CD4-positive, alpha-beta memory T cell (primary cell): ENCODE results near the gene TMC3. TPM values are rescaled to one million over a fixed set of nuclear protein-coding genes. Genes with fewer than 3 reads are reported as not detected.

ENCODE experiments used
- CTCF ChIA-PET: fragments of 350-600 bp; sonication (Branson Sonifier 250); formaldehyde crosslinking; loops from one replicate; lab custom pipeline; 2021; ENCODE audit warnings: inconsistent platforms; ENCODE audit not compliant: partially characterized antibody; lab: Charles Lee
- POLR2A ChIA-PET: fragments of 350-600 bp; sonication (Branson Sonifier 250); formaldehyde crosslinking; loops from one replicate; lab custom pipeline; 2021; ENCODE audit not compliant: partially characterized antibody; lab: Charles Lee
- DNase-seq, 5 donors: peaks; one replicate each; pipeline versions ENCODE4 v3.0.0 to v3.0.0-alpha.2; 2020 to 2022; ENCODE audit warnings: mixed read lengths in 1 of 5
- H3K27ac ChIP-seq: one replicate; pipeline ENCODE4 v1.7.0; 2013; ENCODE audit warnings: low read depth, low read length
- H3K27me3 ChIP-seq: 2 replicates; pipeline ENCODE4 v1.7.0; 2013; ENCODE audit warnings: mild to moderate bottlenecking, low read length, moderate library complexity; ENCODE audit not compliant: insufficient read depth
- H3K36me3 ChIP-seq: 2 replicates; pipeline ENCODE4 v1.7.0; 2013; ENCODE audit warnings: mild to moderate bottlenecking, low read length, moderate library complexity; ENCODE audit not compliant: insufficient read depth
- H3K4me1 ChIP-seq: 2 replicates; pipeline ENCODE4 v1.7.0; 2013; ENCODE audit warnings: mild to moderate bottlenecking, low read length, moderate library complexity; ENCODE audit not compliant: insufficient read depth
- H3K4me3 ChIP-seq, 2 donors: one replicate each; pipeline ENCODE4 v1.7.0; 2013; ENCODE audit warnings: low read length in 2 of 2, mild to moderate bottlenecking in 1 of 2
- H3K9me3 ChIP-seq, 2 donors: one replicate each; pipeline ENCODE4 v1.7.0; 2013; ENCODE audit warnings: low read length in 2 of 2, control low read depth in 1 of 2; ENCODE audit not compliant: control insufficient read depth in 1 of 2
- H3K27ac Mint-ChIP-seq, 7 donors: one replicate each; pipeline ENCODE4 v1.8.0; 2020 to 2021; ENCODE audit warnings: mixed read lengths in 7 of 7, mild to moderate bottlenecking in 6 of 7, inconsistent platforms in 3 of 7, moderate library complexity in 3 of 7
- H3K27me3 Mint-ChIP-seq, 2 donors: one replicate each; pipeline ENCODE4 v1.8.0; 2020 to 2021; ENCODE audit warnings: mixed read lengths in 2 of 2
- H3K36me3 Mint-ChIP-seq, 2 donors: one replicate each; pipeline ENCODE4 v1.8.0; 2020 to 2021; ENCODE audit warnings: mixed read lengths in 2 of 2, inconsistent platforms in 1 of 2, mild to moderate bottlenecking in 1 of 2
- H3K4me1 Mint-ChIP-seq, 4 donors: one replicate each; pipeline ENCODE4 v1.8.0; 2020 to 2021; ENCODE audit warnings: mixed read lengths in 4 of 4, mild to moderate bottlenecking in 1 of 4
- H3K4me3 Mint-ChIP-seq, 8 donors: one replicate each; pipeline ENCODE4 v1.8.0; 2020 to 2021; ENCODE audit warnings: mixed read lengths in 8 of 8, mild to moderate bottlenecking in 7 of 8, moderate library complexity in 6 of 8, inconsistent platforms in 3 of 8
- H3K9me3 Mint-ChIP-seq, 8 donors: one replicate each; pipeline ENCODE4 v1.8.0; 2020 to 2021; ENCODE audit warnings: mixed read lengths in 8 of 8, mild to moderate bottlenecking in 5 of 8, inconsistent platforms in 3 of 8, moderate library complexity in 1 of 8
- intact Hi-C: fragments of 100-400 bp; cut with micrococcal nuclease; formaldehyde crosslinking; loops from one replicate; pipeline ENCODE4 v1.15.1; 2023
- polyA plus RNA-seq, 2 donors: library from polyadenylated mRNA; unstranded; fragments of 300-500 nt; fragmentation: Illumina TruSeq; gene quantifications; one replicate each; pipeline ENCODE4 v1.2.3, GENCODE V29; 2021
- total RNA-seq, 2 experiments: library from RNA; stranded (reverse); gene quantifications; one replicate each; pipeline ENCODE4 v1.2.3, GENCODE V29; 2021

Gene TMC3
- total and polyA plus RNA-seq, 4 experiments from 2014 or later, result 0.05 TPM; not detected in 3

DNA sequence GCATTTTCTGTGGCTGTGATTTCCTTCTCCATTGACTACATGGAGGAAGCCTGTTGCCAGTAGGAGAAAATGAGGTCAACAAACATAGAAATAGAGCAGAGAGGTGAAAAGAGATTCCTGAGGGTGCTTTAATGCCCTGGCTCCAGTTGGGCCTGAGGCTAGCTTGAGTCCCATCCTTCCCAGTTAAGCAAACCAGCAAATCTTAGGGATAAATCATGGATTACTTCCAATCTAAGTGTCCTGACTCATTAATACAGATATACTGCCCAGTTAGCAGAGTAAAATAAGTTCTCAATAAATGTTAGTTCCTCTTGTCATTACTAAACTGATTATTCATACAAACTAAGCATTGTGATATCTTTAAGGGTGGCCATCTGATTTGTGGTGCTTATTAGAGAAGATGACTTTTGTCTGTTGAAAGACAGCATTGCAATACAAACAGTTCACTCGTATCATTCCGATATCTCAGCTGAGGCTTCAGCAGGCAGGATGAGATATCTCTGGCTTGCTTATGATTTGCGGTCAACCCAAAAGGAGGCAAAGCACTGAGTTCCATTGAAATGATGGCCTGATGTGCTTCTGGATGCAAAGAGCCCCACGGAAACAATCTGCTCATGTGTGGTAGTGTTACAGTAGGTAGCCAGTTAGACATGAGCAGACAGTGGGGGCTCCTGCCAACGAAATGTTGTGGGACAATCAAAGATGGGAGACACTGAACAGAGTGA lies 43.5 kb downstream of the TMC3 start:
- DNase-seq, result no peak
- Mint-ChIP-seq H3K36me3 (no peaks in the 10 kb centered on the region), H3K9me3 (no peaks in the 10 kb centered on the region), H3K4me3 (no peak overlapping the region), H3K4me1 (peaks cover 0 to 2% (median 0%) of the 10 kb centered on the region in 4 donors), H3K27ac (peak overlapping the region in 1 of 7 donors; percentile 70), H3K27me3 (no peaks in the 10 kb centered on the region)
- no peaks in the 10 kb centered on the region for H3K4me1 ChIP-seq
- H3K9me3 ChIP-seq, result no peaks in the 10 kb centered on the region
- POLR2A ChIA-PET, result no interaction called here
- H3K27me3 ChIP-seq, result no peaks in the 10 kb centered on the region
- intact Hi-C loops, result loop anchor here (10.0 kb wide), 2 partner anchors 64 to 176 kb away; no protein-coding TSS in a partner anchor
- no peak overlapping the region for H3K4me3 ChIP-seq
- no peak overlapping the region for H3K27ac ChIP-seq
- H3K36me3 ChIP-seq, result no peaks in the 10 kb centered on the region
- CTCF ChIA-PET, result interaction anchor here (1.2 to 1.8 kb wide), 3 partner anchors 27 to 79 kb away, joined by 3 to 7 read pairs (median 4); no protein-coding TSS in a partner anchor

DNA sequence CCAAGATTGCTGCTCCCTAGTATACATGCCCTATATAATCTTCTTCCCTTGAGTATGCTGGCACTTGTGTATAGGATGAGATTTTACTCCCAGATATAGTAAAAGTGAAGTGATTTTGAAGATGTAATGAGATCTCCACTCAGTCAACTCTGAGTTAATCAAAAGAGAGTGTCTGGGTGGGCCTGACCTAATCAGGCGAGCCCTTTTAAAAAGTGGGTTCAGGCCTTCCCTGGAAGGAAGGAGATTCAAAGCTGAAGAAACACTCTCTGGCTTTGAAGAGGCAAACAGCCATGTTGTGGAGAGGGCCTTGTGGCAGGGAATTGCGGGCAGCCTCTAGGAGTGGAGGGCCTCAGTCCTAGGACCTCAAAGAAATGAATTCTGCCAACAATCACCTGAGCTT lies 44.6 kb downstream of the TMC3 start:
- no peak for DNase-seq
- Histone ChIP-seq H3K36me3 (no peaks in the 10 kb centered on the region), H3K9me3 (no peaks in the 10 kb centered on the region), H3K27me3 (no peaks in the 10 kb centered on the region), H3K4me3 (no peak overlapping the region), H3K27ac (no peak overlapping the region), H3K4me1 (peaks cover 10% of the 10 kb centered on the region)
- Mint-ChIP-seq H3K36me3 (peaks cover 0 to under 1% of the 10 kb centered on the region in 2 donors), H3K27me3 (no peaks in the 10 kb centered on the region), H3K9me3 (no peaks in the 10 kb centered on the region), H3K27ac (peak overlapping the region in 1 of 7 donors; percentile 8), H3K4me1 (peaks cover 5 to 9% (median 6%) of the 10 kb centered on the region in 4 donors), H3K4me3 (no peak overlapping the region)
- intact Hi-C loops, result no loop called here
- ChIA-PET POLR2A (no interaction called here), CTCF (interaction anchor here (1.2 kb wide), 1 partner anchor 81 kb away, joined by 4 read pairs; no protein-coding TSS in a partner anchor)

DNA sequence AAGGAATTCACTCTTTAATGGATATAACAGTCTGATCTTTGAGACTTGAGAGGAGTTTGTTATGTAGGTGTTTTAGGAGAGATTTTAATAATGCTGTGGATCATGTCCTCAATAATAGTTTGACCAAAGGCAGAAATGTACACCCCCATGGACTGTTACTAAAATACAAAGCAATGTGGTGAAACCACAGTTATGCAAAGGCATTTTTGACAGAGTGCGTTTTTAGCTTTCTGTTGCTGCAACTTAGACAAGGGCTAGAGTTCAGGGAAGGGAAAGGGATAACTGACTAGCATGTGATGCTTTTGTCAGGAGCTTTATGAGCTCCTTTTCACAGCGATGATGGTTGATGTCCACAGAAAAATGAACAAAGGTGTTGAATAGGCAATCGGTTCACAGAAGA lies 46.5 kb downstream of the TMC3 start:
- intact Hi-C loops, result no loop called here
- no peak for DNase-seq
- CTCF ChIA-PET, result interaction anchor here (0.7 to 2.3 kb wide), 5 partner anchors 10 to 61 kb away, joined by 3 to 19 read pairs (median 3); no protein-coding TSS in a partner anchor
- Mint-ChIP-seq H3K36me3 (peaks cover 0 to 9% of the 10 kb centered on the region in 2 donors), H3K27me3 (no peaks in the 10 kb centered on the region), H3K9me3 (peaks cover 0 to 2% (median 0%) of the 10 kb centered on the region in 8 donors), H3K4me1 (peaks cover 15 to 23% (median 19%) of the 10 kb centered on the region in 4 donors), H3K27ac (no peak overlapping the region), H3K4me3 (no peak overlapping the region)
- Histone ChIP-seq H3K27me3 (no peaks in the 10 kb centered on the region), H3K27ac (no peak overlapping the region), H3K9me3 (no peaks in the 10 kb centered on the region), H3K4me3 (no peak overlapping the region), H3K4me1 (peaks cover 25% of the 10 kb centered on the region), H3K36me3 (no peaks in the 10 kb centered on the region)
- POLR2A ChIA-PET, result interaction anchor here (0.7 to 8.3 kb wide), 6 partner anchors 10 to 52 kb away, joined by 3 to 116 read pairs (median 4); no protein-coding TSS in a partner anchor

DNA sequence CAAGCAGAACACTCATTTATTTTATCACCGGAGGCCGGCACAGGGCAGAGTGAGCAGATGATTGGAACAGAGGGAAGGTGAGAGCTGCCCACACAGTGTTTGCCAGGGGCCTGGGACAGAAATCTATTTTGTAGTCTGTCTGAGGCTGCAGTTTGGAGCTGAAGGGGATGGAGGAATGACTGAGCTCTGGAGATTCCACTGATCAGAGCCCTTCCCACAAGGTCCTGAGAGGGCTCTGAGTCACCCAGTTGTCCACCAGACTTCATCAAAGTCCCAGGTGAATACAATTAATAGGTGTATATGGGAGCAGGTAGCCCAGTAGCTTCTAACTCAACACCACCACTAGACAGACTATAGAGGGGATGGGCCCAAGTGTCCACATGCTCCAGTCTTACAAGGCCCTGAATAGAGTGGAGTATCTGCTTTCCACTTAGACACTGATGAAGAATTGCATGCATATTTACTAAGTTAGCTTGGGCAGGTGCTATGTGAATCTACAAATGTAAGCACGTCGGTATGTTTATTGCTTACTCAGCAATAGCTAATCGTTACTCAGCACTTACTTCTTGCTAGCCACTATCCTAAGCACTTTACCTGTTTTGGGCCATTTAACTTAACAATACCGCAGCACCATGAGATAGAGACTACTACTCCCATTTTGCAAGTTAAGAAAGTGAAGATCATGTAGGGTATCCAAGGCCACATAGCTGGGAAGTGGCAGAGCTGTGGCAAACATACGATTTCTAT lies 47.4 kb downstream of the TMC3 start:
- Histone ChIP-seq H3K4me3 (no peak overlapping the region), H3K4me1 (peaks cover 29% of the 10 kb centered on the region), H3K36me3 (no peaks in the 10 kb centered on the region), H3K27me3 (no peaks in the 10 kb centered on the region), H3K9me3 (no peaks in the 10 kb centered on the region), H3K27ac (no peak overlapping the region)
- H3K27me3 Mint-ChIP-seq, result no peaks in the 10 kb centered on the region
- POLR2A ChIA-PET, result interaction anchor here (0.8 to 8.3 kb wide), 8 partner anchors 18 to 51 kb away, joined by 3 to 116 read pairs (median 4); no protein-coding TSS in a partner anchor
- H3K36me3 Mint-ChIP-seq, result peaks cover 0 to 11% of the 10 kb centered on the region in 2 donors
- CTCF ChIA-PET, result interaction anchor here (0.7 to 2.3 kb wide), 6 partner anchors 10 to 60 kb away, joined by 3 to 19 read pairs (median 4); no protein-coding TSS in a partner anchor
- peaks cover 0 to 2% (median 0%) of the 10 kb centered on the region in 8 donors for H3K9me3 Mint-ChIP-seq
- intact Hi-C loops, result no loop called here
- peaks cover 19 to 30% (median 24%) of the 10 kb centered on the region in 4 donors for H3K4me1 Mint-ChIP-seq
- no peak overlapping the region for H3K4me3 Mint-ChIP-seq
- no peak for DNase-seq
- no peak overlapping the region for H3K27ac Mint-ChIP-seq

DNA sequence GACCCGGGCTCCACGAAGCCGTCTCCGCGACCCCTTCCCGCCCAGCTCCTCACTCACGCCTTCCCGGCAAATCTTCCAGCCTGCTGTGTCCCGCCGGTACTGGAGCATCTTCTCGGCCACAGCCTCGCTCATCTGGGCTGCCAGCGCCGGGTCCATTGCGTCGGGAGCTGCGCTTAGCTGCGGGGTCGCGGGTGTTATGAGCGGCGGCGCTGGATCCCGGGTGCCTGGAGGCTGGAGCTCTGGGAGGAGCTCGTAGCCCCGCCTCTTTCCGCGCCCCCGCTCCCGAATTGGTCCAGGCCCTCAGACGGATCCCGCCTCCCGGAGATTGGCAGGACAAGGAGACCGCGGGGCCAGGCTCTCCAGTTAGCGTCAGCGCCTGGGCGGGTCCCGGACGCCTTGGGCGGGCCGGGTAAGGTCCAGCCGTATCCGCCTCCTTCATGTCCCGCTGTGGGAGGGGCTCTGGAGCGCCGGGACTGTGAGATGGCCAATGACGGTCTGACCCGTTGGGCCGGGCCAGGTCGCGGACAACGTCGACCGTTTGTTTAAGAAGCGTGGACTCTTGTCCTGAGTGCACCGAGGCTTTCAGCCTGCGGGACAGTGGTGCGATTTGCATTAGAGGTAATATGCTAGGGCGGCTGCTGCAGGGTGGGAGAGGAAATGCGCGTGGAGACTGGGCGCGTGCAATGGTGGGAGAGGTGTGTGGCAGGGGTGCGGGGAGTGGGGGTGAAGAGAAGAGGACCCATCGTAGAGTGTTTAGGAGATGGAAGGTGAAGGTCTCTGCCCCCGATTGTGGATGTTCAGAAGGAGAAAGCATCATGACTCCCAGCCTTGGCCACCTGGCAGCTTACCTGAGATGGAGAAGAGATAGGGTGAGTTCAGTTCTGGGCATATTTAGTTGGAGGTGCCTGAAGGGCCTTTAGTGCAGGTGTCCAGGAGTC lies 49.8 kb downstream of the TMC3 start, which contains the start of gene STARD5:
Gene STARD5, minus strand, starts transcription at position 198 of the 938 bp plus-strand sequence. Its CDS starts 42 bp downstream, at position 156.
- Mint-ChIP-seq H3K9me3 (peaks cover 0 to 2% (median 0%) of the 10 kb centered on the region in 8 donors), H3K27ac (peak within 1 kb of the TSS; percentile 83 to 97 (median 94)), H3K27me3 (no peaks in the 10 kb centered on the region), H3K4me3 (peak within 1 kb of the TSS; percentile 92 to 99 (median 96)), H3K4me1 (peaks cover 19 to 33% (median 25%) of the 10 kb centered on the region in 4 donors), H3K36me3 (peaks cover 0 to 18% of the 10 kb centered on the region in 2 donors)
- Histone ChIP-seq H3K9me3 (no peaks in the 10 kb centered on the region), H3K4me3 (peak within 1 kb of the TSS; percentile 76 to 87), H3K4me1 (peaks cover 29% of the 10 kb centered on the region), H3K27ac (peak within 1 kb of the TSS; percentile 55), H3K27me3 (no peaks in the 10 kb centered on the region), H3K36me3 (no peaks in the 10 kb centered on the region)
- CTCF ChIA-PET, result interaction anchor here (0.6 to 2.9 kb wide), 11 partner anchors 13 to 61 kb away, joined by 3 to 16 read pairs (median 3); no protein-coding TSS in a partner anchor
- POLR2A ChIA-PET, result interaction anchor here (0.6 to 8.3 kb wide), 13 partner anchors 9 to 52 kb away, joined by 3 to 116 read pairs (median 4); no protein-coding TSS in a partner anchor
- peak; percentile 91 to 95 (median 92) for DNase-seq
- intact Hi-C loops, result loop anchor here (1.0 to 5.0 kb wide), 3 partner anchors 13 to 37 kb away; no protein-coding TSS in a partner anchor

DNA sequence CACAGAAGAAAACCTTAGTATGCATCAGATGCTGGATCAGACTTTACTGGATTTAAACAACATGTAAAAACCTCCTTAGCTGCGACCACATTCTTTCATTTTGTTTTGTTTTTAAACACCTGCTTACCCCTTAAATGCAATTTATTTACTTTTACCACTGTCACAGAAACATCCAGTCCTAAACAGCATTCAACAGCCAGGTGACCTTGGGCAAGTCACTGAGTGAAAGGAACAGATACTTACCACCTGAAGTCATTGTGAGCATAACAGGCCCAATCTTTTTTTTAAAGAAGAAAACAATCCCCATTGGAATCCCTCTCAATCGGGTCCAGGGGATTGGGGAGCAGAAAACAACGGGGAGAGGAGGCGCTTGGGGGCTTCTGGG lies 50.5 kb downstream of the TMC3 start:
- Histone ChIP-seq H3K27ac (peak overlapping the region; percentile 55), H3K4me1 (peaks cover 29% of the 10 kb centered on the region), H3K4me3 (peak overlapping the region; percentile 76 to 87), H3K9me3 (no peaks in the 10 kb centered on the region), H3K36me3 (no peaks in the 10 kb centered on the region), H3K27me3 (no peaks in the 10 kb centered on the region)
- peaks cover 0 to 2% (median 0%) of the 10 kb centered on the region in 8 donors for H3K9me3 Mint-ChIP-seq
- peak overlapping the region; percentile 83 to 97 (median 94) for H3K27ac Mint-ChIP-seq
- peaks cover 20 to 35% (median 26%) of the 10 kb centered on the region in 4 donors for H3K4me1 Mint-ChIP-seq
- ChIA-PET CTCF (interaction anchor here (0.7 to 2.9 kb wide), 7 partner anchors 12 to 58 kb away, joined by 3 to 16 read pairs (median 3); no protein-coding TSS in a partner anchor), POLR2A (interaction anchor here (0.9 to 8.3 kb wide), 9 partner anchors 12 to 48 kb away, joined by 4 to 116 read pairs (median 13); no protein-coding TSS in a partner anchor)
- no peaks in the 10 kb centered on the region for H3K27me3 Mint-ChIP-seq
- DNase-seq, result no peak
- peak overlapping the region; percentile 92 to 99 (median 96) for H3K4me3 Mint-ChIP-seq
- intact Hi-C loops, result loop anchor here (5.0 kb wide), 1 partner anchor 36 kb away; no protein-coding TSS in a partner anchor
- H3K36me3 Mint-ChIP-seq, result peaks cover 3 to 23% of the 10 kb centered on the region in 2 donors
